Mesothelial cell of epicardium (in vitro differentiated cells): Measurements from ENCODE around the gene TNFAIP8L1. TPM values are rescaled to one million over a fixed set of nuclear protein-coding genes. Genes with fewer than 3 reads are reported as not detected.

Experiments used
- DNase-seq, 2 experiments: peaks; one replicate each; pipeline ENCODE4 v3.0.0; 2021; ENCODE audit warnings: low spot score in 2 of 2; ENCODE audit not compliant: unreplicated experiment in 2 of 2
- H3K27ac Mint-ChIP-seq: 2 replicates; pipeline ENCODE4 v1.8.0; 2021; ENCODE audit warnings: mixed read lengths
- H3K27me3 Mint-ChIP-seq: 2 replicates; pipeline ENCODE4 v1.8.0; 2021; ENCODE audit warnings: low read depth, mixed read lengths
- H3K36me3 Mint-ChIP-seq: 2 replicates; pipeline ENCODE4 v1.8.0; 2021; ENCODE audit warnings: mixed read lengths
- H3K4me1 Mint-ChIP-seq: 2 replicates; pipeline ENCODE4 v1.8.0; 2021; ENCODE audit warnings: mixed read lengths
- H3K4me3 Mint-ChIP-seq: 2 replicates; pipeline ENCODE4 v1.8.0; 2021; ENCODE audit warnings: mild to moderate bottlenecking, moderate library complexity, mixed read lengths
- H3K9me3 Mint-ChIP-seq: 2 replicates; pipeline ENCODE4 v1.8.0; 2021; ENCODE audit warnings: mixed read lengths
- total RNA-seq: library from RNA; stranded (reverse); gene quantifications from 3 replicates; pipeline ENCODE4 v1.2.1, GENCODE V29; 2021
- TF ChIP-seq, protein P1 (sequence below): fragments of 200-600 bp; sonication (generic); IDR thresholded peaks from one replicate; pipeline ENCODE4 v1.5.0; 2021; ENCODE audit warnings: antibody characterized with exemption; ENCODE audit not compliant: unreplicated experiment

Gene TNFAIP8L1
- total RNA-seq, 1 donor from 2014 or later: 8.2 TPM

DNA sequence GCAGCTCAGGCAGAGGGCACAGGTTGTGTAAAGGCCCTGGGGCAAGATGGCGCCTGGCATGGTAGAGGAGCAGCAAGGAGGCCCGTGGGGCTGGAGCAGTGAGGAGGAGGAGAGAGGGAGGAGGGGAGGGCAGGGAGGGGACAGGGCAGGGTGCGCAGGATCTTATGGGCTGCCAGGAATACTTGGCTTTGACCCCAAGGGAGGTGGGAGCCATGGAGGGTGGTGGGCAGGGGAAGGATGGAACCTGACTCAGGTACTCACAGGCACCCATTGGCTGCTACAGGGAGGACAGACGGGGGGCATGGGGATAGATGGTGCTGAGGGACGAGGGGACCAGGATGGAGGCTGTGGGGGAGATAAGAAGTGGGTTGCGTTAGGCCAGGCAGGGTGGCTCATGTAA lies 3.3 kb downstream of the TNFAIP8L1 start:
- no peak overlapping the region for H3K4me3 Mint-ChIP-seq
- H3K27ac Mint-ChIP-seq: no peak overlapping the region
- H3K27me3 Mint-ChIP-seq: no peaks in the 10 kb centered on the region
- TF ChIP-seq, protein P1, sequence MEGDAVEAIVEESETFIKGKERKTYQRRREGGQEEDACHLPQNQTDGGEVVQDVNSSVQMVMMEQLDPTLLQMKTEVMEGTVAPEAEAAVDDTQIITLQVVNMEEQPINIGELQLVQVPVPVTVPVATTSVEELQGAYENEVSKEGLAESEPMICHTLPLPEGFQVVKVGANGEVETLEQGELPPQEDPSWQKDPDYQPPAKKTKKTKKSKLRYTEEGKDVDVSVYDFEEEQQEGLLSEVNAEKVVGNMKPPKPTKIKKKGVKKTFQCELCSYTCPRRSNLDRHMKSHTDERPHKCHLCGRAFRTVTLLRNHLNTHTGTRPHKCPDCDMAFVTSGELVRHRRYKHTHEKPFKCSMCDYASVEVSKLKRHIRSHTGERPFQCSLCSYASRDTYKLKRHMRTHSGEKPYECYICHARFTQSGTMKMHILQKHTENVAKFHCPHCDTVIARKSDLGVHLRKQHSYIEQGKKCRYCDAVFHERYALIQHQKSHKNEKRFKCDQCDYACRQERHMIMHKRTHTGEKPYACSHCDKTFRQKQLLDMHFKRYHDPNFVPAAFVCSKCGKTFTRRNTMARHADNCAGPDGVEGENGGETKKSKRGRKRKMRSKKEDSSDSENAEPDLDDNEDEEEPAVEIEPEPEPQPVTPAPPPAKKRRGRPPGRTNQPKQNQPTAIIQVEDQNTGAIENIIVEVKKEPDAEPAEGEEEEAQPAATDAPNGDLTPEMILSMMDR: no peak
- H3K9me3 Mint-ChIP-seq: no peaks in the 10 kb centered on the region
- DNase-seq: no peak
- peaks cover 8% of the 10 kb centered on the region for H3K4me1 Mint-ChIP-seq
- H3K36me3 Mint-ChIP-seq: peaks cover 1% of the 10 kb centered on the region

DNA sequence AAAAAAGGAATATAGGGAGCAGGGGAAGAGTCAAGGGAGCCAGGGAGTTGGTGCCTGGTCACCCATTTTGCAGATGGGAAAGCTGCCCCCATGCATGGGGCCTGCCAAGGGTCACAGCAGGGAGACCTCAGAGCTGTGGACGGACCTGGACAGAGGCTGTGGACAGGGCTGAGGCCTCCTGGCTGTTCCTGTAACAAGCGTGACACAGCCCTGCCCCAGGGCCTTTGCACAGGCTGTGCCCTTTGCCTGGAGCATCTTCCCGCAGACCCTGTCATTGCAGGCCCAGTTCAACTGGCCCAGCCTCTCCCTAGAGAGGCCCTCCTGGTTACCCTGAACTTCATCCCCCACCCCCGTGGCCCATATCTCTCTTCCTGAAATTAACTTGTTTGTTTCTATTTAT lies 6.4 kb downstream of the TNFAIP8L1 start:
- no peaks in the 10 kb centered on the region for H3K27me3 Mint-ChIP-seq
- peaks cover 1% of the 10 kb centered on the region for H3K36me3 Mint-ChIP-seq
- TF ChIP-seq, protein P1: no peak
- no peak overlapping the region for H3K27ac Mint-ChIP-seq
- H3K9me3 Mint-ChIP-seq: no peaks in the 10 kb centered on the region
- DNase-seq: no peak
- H3K4me1 Mint-ChIP-seq: no peaks in the 10 kb centered on the region
- H3K4me3 Mint-ChIP-seq: no peak overlapping the region

DNA sequence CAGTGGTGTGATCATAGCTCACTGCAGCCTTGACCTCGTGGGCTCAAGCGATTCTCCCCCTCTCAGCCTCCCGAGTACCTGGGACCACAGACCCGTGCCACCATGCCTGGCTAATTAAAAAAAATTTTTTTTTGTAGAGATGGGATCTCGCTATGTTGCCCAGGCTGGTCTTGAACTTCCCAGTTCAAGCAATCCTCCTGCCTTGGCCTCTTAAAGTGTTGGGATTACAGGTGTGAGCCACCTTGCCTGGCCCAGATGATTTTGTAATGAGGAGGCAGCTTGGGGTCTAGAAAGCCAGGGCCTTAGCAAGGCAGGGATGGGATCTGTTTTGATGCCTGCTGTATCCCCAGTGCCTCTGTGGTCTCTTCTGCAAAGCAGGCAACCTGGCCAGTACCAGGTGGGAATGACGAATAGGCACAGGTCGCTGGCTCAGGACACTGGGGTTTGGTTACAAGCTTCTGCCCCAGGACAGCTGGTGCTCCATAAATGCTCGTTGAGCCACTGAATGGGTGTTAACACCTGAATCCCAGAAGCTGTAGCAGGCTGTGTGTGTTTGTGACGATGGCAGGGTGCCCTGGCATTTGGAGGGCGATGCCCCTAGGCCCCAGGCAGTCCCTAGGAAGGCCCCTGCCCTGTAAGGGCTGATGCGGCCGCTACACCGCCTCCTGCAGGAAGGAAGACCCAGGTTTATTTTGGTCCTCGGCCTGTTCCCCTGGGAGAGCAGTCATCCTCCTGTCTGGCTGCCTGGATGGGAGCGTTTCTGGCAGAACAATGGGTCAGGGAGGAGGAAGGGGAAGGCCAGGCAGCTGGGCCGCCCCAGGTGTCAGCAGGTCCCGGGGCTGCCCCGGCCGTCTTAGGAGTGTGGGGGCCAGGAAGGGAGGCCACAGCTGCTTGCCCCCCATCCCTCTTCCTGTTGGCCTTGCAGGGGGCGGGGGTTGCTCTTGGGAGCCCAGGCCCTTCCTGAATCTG lies 8.6 kb downstream of the TNFAIP8L1 start:
- no peak overlapping the region for H3K27ac Mint-ChIP-seq
- no peak overlapping the region for H3K4me3 Mint-ChIP-seq
- no peaks in the 10 kb centered on the region for H3K9me3 Mint-ChIP-seq

DNA sequence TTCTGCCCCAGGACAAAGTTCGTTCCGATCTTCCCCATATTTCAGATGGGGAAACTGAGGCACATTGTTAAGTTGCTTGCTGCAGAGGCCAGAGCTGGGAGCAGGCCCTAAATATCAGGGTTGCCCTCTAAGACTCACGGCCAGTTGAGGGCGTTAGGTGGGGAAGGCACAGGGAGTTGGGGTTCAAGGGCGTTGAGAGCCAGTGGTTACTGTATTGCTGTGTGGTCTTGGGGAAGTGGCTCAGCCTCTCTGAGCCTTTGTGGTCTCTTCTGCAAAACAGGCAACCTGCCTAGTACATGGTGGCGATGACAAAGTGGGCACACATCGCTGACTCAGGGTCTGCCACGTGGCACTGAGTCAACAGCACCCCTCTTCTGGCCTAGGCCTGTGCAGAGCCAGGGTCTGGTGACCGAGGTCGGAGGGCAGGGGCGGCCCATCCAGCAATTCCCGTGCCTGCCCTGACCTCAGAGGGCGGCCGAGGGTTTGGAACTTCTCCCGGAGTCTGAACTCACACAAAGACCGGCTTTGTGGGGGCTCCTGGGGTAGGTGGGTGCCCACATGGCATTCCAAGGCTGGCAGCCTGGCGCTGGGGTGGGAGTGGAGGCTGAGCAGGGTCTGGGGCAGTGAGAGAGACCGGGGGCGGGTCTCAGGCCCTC lies 10.2 kb downstream of the TNFAIP8L1 start:
- DNase-seq: no peak
- H3K36me3 Mint-ChIP-seq: peaks cover 3% of the 10 kb centered on the region
- no peak overlapping the region for H3K4me3 Mint-ChIP-seq
- no peaks in the 10 kb centered on the region for H3K27me3 Mint-ChIP-seq
- H3K4me1 Mint-ChIP-seq: no peaks in the 10 kb centered on the region
- TF ChIP-seq, protein P1: no peak
- no peaks in the 10 kb centered on the region for H3K9me3 Mint-ChIP-seq
- H3K27ac Mint-ChIP-seq: no peak overlapping the region

More for the DNA sequence above, 8.6 kb downstream of the TNFAIP8L1 start:
- DNase-seq: no peak
- Mint-ChIP-seq H3K4me1 (no peaks in the 10 kb centered on the region), H3K36me3 (peaks cover 1% of the 10 kb centered on the region), H3K27me3 (no peaks in the 10 kb centered on the region)
- TF ChIP-seq, protein P1: no peak

DNA sequence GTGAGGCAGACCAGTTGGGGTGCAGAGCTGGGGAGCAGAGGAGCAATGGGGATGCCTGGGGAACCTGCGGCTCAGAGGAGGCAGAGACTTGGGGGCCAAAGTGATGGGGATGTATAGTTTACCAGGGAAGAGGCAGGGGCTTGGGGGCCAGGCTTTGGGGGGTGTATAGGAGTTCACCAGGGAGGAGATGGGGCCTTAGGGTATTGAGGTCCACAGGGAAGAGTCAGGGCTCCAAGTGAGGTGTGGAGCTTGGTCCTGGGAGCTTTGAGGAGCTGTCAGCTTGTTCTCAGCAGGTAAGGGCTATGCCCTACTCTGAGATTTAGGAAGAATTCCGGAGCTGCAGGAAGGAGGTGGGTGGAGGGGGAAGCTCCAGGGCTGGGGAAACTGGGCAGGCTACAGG lies 10.8 kb downstream of the TNFAIP8L1 start:
- peaks cover 9% of the 10 kb centered on the region for H3K36me3 Mint-ChIP-seq
- H3K9me3 Mint-ChIP-seq: no peaks in the 10 kb centered on the region
- no peaks in the 10 kb centered on the region for H3K27me3 Mint-ChIP-seq
- DNase-seq: no peak
- H3K4me1 Mint-ChIP-seq: no peaks in the 10 kb centered on the region
- no peak overlapping the region for H3K27ac Mint-ChIP-seq
- H3K4me3 Mint-ChIP-seq: no peak overlapping the region
- TF ChIP-seq, protein P1: no peak
